Pancreas (tissue), 10 donors: Measurements from ENCODE around the gene PEA15. TPM values are rescaled to one million over a fixed set of nuclear protein-coding genes. Genes with fewer than 3 reads are reported as not detected.

Source experiments
- ATAC-seq, 4 donors: fragments of 200-7000 bp; cut with Tn5 transposase; one replicate each; pipeline versions ENCODE4 v1.8.0 to v1.9.1; 2020; ENCODE audit warnings: mild to moderate bottlenecking in 4 of 4, moderate library complexity in 4 of 4
- DNase-seq, 6 donors: peaks; one replicate each; pipeline ENCODE4 v3.0.0-alpha.2; 2020
- FAIRE-seq: peaks from 2 replicates; lab custom pipeline; 2012; peaks lifted over from hg19 to GRCh38; lab: Jason Lieb, UNC
- H3K27ac ChIP-seq, 4 donors: fragments of 200-600 bp; sonication (generic); 1 replicate in 3 of 4; 2 replicates in 1 of 4; pipeline versions ENCODE4 v1.5.0 to v1.8.0; 2020
- H3K27me3 ChIP-seq, 4 donors: fragments of 200-600 bp; one replicate each; pipeline ENCODE4 v1.8.0; 2021
- H3K36me3 ChIP-seq, 3 donors: fragments of 200-600 bp; sonication (generic) in 1 of 3; one replicate each; pipeline versions ENCODE4 v1.5.0 to v1.8.0; 2020 to 2021
- H3K4me1 ChIP-seq, 3 donors: fragments of 200-600 bp; one replicate each; pipeline ENCODE4 v1.8.0; 2021
- H3K4me3 ChIP-seq, 4 donors: fragments of 200-600 bp; sonication (generic) in 2 of 4; one replicate each; pipeline versions ENCODE4 v1.5.0 to v1.8.0; 2020 to 2021
- H3K9me3 ChIP-seq, 4 donors: fragments of 200-600 bp; one replicate each; pipeline ENCODE4 v1.8.0; 2021
- CTCF ChIP-seq, 4 donors: fragments of 200-600 bp; sonication (generic) in 3 of 4; IDR thresholded peaks; one replicate each; pipeline versions ENCODE4 v1.5.0 to v1.8.0; 2021; ENCODE audit warnings: antibody characterized with exemption in 4 of 4
- WGBS, 2 donors: extraction: QIAGEN DNeasy Blood & Tissue Kit; methylation state at CpG; one replicate each; pipeline ENCODE4 v1.1.7; 2013; 5-methylcytosine and 5-hydroxymethylcytosine counted together
- intact Hi-C, 3 donors: fragments of 100-400 bp; cut with DNase I; formaldehyde crosslinking; loops; one replicate each; pipeline versions ENCODE4 v1.11.1 to v1.14.2; 2022
- polyA plus RNA-seq, 2 donors: library from polyadenylated mRNA; stranded (reverse); fragments of 200-250 nt; gene quantifications; one replicate each; pipeline ENCODE4 v1.2.3, GENCODE V29; 2013
- total RNA-seq, 6 donors: library from RNA; stranded (reverse); fragmentation: NEBNext Ultra II Directional in 4 of 6; extraction: Animal tissue kit (Norgen Biotek cat#: 25700) in 4 of 6; gene quantifications; one replicate each; pipeline versions ENCODE4 v1.2.1 to v1.2.4, GENCODE V29; 2021 to 2023
- donor health status: healthy with polysubstance abuse.
- donor health status: DM: no; HTN: no; CAD: no; lungs with moderate emphysema.
- donor health status: DM: no; HTN: no; CAD: no.
- donor health status: control.
- donor health status: control.
- donor health status: Bipolar disorder and iron deficiency.
- donor health status: DM: yes; HTN: yes; CAD: no.
- donor health status: DM: no; HTN: no; CAD: no.
- donor health status: DM: no; HTN: no; CAD: no.
- donor health status: DM: yes; HTN: yes; CAD: no.

Gene PEA15
- total and polyA plus RNA-seq, 8 donors: 15.0 to 52.3 (median 30.7) TPM

GRCh38 chr1:160168609-160169369 lies 36.4 kb upstream of the PEA15 start:
- WGBS, 2 donors: 80 to 86% methylated on average over 13 of the region's 13 CpGs
- H3K4me3 ChIP-seq: no peak overlapping the region
- no peak overlapping the region for H3K27ac ChIP-seq
- H3K36me3 ChIP-seq: no peaks in the 10 kb centered on the region
- H3K9me3 ChIP-seq: no peaks in the 10 kb centered on the region
- no peaks in the 10 kb centered on the region for H3K27me3 ChIP-seq
- H3K4me1 ChIP-seq: no peaks in the 10 kb centered on the region
- TF ChIP-seq CTCF (IDR thresholded peaks at IDR 0.05): no peak
- no peak for FAIRE-seq
- DNase-seq: no peak
- intact Hi-C loops: no loop called here
- ATAC-seq: no peak

GRCh38 chr1:160169553-160170399 lies 35.4 kb upstream of the PEA15 start:
- Histone ChIP-seq H3K4me3 (no peak overlapping the region), H3K36me3 (no peaks in the 10 kb centered on the region), H3K4me1 (no peaks in the 10 kb centered on the region), H3K27me3 (no peaks in the 10 kb centered on the region), H3K27ac (no peak overlapping the region), H3K9me3 (no peaks in the 10 kb centered on the region)
- WGBS, 2 donors: 62 to 67% methylated on average over 15 of the region's 15 CpGs
- no peak for TF ChIP-seq CTCF (IDR thresholded peaks at IDR 0.05)
- no peak for DNase-seq
- ATAC-seq: no peak
- no peak for FAIRE-seq
- intact Hi-C loops: no loop called here

GRCh38 chr1:160171354-160171753 lies 33.8 kb upstream of the PEA15 start:
- H3K27ac ChIP-seq: no peak overlapping the region
- FAIRE-seq (no peak), ATAC-seq (no peak), DNase-seq (no peak)
- no peak for TF ChIP-seq CTCF (IDR thresholded peaks at IDR 0.05)
- no peaks in the 10 kb centered on the region for H3K9me3 ChIP-seq
- intact Hi-C loops: no loop called here
- H3K36me3 ChIP-seq: no peaks in the 10 kb centered on the region
- no peaks in the 10 kb centered on the region for H3K27me3 ChIP-seq
- no peak overlapping the region for H3K4me3 ChIP-seq
- no peaks in the 10 kb centered on the region for H3K4me1 ChIP-seq
- WGBS, 2 donors: 76 to 86% methylated on average over 4 of the region's 4 CpGs

- Histone ChIP-seq H3K4me1 (no peaks in the 10 kb centered on the region), H3K27ac (no peak overlapping the region), H3K36me3 (no peaks in the 10 kb centered on the region), H3K4me3 (no peak overlapping the region), H3K27me3 (no peaks in the 10 kb centered on the region), H3K9me3 (no peaks in the 10 kb centered on the region)
- no peak for FAIRE-seq
- no peak for DNase-seq
- intact Hi-C loops: no loop called here
- no peak for TF ChIP-seq CTCF (IDR thresholded peaks at IDR 0.05)
- no peak for ATAC-seq
- WGBS, 2 donors: 57 to 59% methylated on average over 9 of the region's 9 CpGs
Measured at GRCh38 chr1:160171980-160172379, 33.2 kb upstream of the PEA15 start.
